HTERT RPE-1 (cell line): Measurements from ENCODE around the gene DNPH1.

Experiments used
- in situ Hi-C: fragments of 300-500 bp; cut with MboI; formaldehyde crosslinking; loops from 4 replicates; pipeline ENCODE4 v1.14.3; 2020; ENCODE audit warnings: low sequenced_read_pairs

The DNPH1 gene

DNA sequence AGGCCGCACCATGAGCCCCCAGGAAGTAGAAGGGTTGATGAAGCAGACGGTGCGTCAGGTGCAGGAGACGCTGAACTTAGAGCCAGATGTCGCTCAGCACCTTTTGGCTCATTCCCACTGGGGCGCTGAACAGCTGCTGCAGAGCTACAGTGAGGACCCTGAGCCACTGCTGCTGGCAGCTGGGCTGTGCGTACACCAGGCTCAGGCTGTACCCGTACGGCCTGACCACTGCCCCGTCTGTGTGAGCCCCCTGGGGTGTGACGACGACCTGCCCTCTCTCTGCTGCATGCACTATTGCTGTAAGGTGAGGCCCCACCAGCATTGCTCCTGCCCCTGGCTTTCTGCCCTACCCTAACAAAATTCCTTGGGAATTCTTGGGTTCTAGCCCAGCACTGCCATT is 13.1 kb downstream of the DNPH1 start:
- in situ Hi-C loops, result no loop called here

DNA sequence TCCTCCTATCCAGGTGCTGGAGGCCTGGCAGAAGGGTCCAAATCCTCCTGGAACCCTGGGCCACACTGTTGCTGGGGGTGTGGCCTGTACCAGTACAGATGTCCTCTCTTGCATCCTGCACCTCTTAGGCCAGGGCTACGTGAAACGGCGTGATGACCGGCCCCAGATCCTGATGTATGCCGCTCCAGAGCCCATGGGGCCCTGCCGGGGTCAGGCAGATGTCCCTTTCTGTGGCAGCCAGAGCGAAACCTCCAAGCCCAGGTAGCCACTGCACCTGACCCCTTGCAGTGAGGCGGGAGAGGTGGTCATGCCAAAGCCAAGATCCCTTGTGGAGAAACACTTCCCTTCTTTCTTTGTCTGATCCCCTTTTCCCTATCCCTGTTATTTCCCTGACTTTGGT is 14.2 kb downstream of the DNPH1 start:
- in situ Hi-C loops, result no loop called here

GRCh38 chr6:43213431-43213830 is 15.8 kb downstream of the DNPH1 start:
- in situ Hi-C loops, result no loop called here

GRCh38 chr6:43211955-43212354 is 17.3 kb downstream of the DNPH1 start:
- in situ Hi-C loops, result no loop called here

- in situ Hi-C loops, result no loop called here
These were observed 22.0 kb downstream of the DNPH1 start for GRCh38 chr6:43207286-43207685.

DNA sequence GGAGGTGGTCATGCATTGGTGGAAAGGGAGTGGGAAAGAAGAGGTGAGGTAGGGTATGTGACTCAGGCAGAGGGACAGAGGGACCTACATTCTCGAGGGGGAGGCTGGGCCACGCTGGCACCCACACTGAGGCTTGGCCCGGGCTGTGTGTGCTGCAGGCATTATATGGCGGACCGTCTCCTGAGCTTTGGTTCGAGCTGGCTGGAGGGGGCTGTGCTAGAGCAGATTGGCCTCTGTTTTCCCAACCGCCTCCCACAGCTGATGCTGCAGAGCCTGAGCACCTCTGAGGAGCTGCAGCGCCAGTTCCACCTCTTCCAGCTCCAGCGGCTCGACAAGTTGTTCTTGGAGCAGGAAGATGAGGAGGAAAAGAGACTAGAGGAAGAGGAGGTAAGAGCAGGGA is 23.4 kb downstream of the DNPH1 start:
- in situ Hi-C loops, result no loop called here

GRCh38 chr6:43204271-43205105 is 24.8 kb downstream of the DNPH1 start:
- in situ Hi-C loops, result no loop called here

- in situ Hi-C loops, result no loop called here
These were observed 25.6 kb downstream of the DNPH1 start for GRCh38 chr6:43203718-43204095.

DNA sequence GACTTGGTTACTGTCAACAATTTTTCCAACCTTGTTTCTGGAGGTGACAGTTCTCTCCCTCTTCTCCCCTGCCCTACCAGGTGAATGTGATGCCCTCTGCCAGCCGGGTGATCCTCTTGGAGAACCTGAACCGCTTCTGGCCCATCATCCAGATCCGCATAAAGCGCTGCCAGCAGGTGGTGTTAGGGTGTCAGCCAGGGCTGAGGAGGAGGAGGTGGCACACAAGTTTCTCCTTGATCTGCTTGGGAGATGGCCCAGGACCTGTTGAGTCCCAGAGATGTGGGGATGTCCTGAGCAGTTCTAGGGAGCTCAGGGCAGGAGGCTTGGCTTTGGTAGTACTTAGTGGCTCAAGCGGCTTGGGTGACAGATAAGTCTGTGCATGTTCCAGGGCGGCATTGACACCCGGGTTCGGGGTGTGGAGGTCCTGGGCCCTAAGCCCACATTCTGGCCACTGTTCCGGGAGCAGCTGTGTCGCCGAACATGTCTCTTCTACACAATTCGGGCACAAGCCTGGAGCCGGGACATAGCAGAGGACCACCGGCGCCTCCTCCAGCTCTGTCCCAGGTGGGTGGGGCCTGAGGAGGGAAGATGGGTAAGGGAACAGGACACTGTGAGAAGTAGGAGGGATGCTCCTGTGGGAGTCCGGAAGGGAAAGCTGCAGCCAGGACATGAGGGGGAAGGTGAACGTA is 26.1 kb downstream of the DNPH1 start:
- in situ Hi-C loops, result no loop called here

DNA sequence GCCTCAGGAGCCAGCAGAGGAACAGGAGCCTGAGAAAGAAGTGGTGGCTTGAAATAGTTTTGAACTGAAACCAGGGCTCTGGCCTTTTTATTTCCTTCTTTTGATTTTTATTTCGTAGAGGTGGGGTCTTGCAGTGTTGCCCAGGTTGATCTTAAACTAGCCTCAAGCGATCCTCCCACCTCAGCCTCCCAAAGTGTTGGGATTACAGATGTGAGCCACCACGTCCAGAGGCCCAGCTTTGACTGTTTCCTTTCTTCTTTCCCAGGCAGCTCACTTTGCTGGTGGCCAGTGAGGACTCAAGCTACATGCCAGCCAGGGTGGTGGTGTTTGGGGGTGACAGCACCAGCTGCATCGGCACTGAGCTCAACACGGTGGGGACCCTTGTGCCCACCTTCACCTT is 26.8 kb downstream of the DNPH1 start:
- in situ Hi-C loops, result no loop called here

DNA sequence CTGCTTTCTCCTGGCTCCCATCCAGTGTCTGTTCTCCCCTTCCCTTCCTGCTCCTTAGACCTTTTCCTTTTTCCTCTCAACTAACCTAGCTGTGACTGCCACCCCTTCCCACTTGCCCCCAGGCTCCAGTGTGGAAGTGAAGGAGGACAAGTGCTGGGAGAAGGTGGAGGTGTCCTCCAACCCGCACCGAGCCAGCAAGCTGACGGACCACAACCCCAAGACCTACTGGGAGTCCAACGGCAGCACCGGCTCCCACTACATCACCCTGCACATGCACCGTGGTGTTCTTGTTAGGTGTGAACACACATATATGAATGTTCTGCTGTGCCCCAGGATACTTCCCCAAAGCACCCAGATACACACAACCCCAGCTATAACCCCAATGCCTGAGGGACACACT is 28.7 kb downstream of the DNPH1 start:
- in situ Hi-C loops, result no loop called here

- in situ Hi-C loops, result no loop called here
These were observed 29.4 kb downstream of the DNPH1 start for GRCh38 chr6:43199912-43200311.

GRCh38 chr6:43196337-43196736 is 32.9 kb downstream of the DNPH1 start:
- in situ Hi-C loops, result no loop called here

DNA sequence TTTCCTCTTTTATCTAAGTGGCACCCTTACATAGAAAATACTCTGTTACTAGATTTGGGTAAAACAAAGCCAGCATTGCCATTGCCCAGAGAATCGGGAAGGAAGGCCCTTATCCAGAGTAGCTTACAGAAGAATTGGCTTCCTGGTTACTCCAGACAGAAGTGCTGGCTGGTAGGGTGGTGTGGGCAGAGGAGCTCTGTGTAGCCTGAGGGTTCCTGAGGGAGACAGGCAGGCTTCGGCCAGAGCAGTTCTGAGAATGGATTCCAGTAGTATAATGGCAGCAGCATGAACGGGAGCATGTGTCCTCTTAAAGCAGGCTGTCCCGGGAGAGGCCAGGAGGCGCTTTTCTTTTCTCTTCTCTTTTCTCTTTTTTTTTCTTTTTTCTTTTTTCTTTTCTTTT is 35.4 kb downstream of the DNPH1 start:
- in situ Hi-C loops, result no loop called here

GRCh38 chr6:43192911-43193310 is 36.4 kb downstream of the DNPH1 start:
- in situ Hi-C loops, result no loop called here

DNA sequence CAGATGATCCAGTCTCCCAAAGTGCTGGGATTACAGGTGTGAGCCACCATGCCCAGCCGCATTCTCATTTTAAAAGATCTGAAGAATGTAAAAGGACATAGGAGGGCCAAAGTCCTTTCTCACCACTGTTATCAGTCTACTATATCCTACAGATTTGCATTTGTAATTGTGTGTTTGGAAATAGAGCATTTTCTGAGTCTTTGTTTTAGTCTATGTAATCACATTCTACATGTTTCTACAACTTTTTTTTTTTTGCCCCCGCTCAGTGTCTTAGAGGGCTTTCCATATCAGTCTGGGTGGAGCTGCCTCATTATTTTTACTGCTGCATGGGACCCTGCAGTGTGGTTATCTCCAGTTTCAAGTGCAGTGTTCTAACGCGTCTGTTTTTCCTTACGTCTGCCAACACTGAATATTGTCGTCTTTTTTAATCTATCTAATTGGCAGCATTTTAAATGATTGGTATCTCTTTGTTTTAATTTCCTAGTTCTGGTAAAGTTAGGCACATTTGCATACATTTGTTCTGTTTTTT is 39.4 kb downstream of the DNPH1 start:
- in situ Hi-C loops, result no loop called here

- in situ Hi-C loops, result no loop called here
These were observed 40.9 kb downstream of the DNPH1 start for GRCh38 chr6:43188426-43188825.

- in situ Hi-C loops, result no loop called here
These were observed 41.5 kb downstream of the DNPH1 start for GRCh38 chr6:43187821-43188220.

- in situ Hi-C loops, result no loop called here
These were observed 42.6 kb downstream of the DNPH1 start for GRCh38 chr6:43186706-43187105.

GRCh38 chr6:43186019-43186418 is 43.3 kb downstream of the DNPH1 start:
- in situ Hi-C loops, result no loop called here

GRCh38 chr6:43185391-43185985 is 43.8 kb downstream of the DNPH1 start:
- in situ Hi-C loops, result no loop called here
